ENCODE data around the gene ANKRD30A.
"Not testable (repeated sequence)": the region's sequence is repeated elsewhere in the genome, so short reads cannot be mapped to it uniquely, and the experiment has no call there.

ANKRD30A gene

DNA sequence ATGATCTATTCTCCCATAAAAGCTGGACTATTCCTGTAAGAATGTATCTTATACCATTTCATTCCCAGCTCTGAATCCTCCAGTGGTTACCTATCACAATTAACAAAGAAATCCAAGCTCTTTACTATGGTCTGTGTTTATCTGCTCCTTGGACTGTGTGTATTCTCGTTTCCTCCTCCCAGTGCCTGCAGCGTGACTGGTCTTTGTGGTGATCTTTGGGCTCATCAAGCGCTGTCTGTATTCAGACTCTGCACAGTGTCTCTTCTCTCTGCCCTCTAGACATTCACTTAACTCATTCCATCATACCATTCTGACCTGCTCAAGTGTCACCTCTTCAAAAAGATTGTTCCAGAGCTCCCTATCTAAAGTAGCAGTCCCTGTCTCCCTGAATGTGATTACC lies 130.4 kb downstream of the ANKRD30A start:
- not testable (repeated sequence) for DNase-seq (ENCODE audit: low read depth)

DNA sequence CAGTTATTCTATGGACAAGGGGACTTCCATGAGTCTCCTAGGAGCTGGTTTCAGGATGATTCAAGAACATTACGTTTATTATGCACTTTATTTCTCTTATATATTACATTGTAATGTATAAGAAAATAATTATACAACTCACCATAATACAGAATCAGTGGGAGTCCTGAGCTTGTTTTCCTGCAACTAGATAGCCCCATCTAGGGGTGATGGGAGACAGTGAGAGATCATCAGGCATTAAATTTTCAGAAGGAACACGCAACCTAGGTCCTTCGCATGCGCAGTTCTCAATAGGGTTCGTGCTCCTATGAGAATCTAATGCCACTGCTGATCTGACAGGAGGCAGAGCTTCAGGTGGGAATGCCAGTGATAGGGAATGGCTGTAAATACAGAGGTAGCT lies 137.9 kb downstream of the ANKRD30A start:
- no peak for DNase-seq (ENCODE audit: low read depth)

GRCh38 chr10:37268266-37268665 lies 142.9 kb downstream of the ANKRD30A start:
- no peak for DNase-seq (ENCODE audit: low read depth)

DNA sequence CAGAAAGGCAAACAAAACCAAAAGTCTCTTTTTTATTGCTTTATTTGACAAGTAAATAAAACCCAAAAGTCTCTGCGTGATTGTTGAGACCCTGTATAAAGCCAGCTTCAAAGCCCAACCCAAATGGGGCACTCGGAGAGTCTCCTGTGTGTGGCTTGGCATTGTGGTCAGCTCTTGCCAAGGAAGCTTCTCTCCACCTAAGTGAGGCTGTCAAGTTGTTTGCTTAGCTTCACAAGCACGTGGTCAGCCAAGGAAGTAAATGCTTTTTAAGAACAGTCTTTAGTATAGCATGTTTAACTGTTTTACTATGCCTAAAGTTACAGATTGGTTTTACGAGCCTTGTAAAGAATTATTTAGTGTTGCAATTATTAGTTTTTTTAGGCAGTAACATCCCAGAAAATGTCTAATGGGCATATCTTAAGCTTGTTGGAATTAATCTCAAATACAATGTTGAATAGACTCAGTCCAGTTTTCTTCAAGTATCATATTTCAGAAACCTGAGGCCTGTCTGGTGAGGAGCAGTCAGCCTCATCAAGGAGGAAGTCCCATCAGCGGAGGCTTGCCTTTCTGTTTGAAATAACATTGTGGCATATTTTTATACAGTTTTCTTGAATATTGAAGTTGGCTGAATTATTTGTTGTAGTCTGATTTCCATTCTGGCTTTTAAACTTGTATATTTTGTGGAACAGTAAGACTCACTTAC lies 144.3 kb downstream of the ANKRD30A start:
- no peak for DNase-seq (ENCODE audit: low read depth)

DNA sequence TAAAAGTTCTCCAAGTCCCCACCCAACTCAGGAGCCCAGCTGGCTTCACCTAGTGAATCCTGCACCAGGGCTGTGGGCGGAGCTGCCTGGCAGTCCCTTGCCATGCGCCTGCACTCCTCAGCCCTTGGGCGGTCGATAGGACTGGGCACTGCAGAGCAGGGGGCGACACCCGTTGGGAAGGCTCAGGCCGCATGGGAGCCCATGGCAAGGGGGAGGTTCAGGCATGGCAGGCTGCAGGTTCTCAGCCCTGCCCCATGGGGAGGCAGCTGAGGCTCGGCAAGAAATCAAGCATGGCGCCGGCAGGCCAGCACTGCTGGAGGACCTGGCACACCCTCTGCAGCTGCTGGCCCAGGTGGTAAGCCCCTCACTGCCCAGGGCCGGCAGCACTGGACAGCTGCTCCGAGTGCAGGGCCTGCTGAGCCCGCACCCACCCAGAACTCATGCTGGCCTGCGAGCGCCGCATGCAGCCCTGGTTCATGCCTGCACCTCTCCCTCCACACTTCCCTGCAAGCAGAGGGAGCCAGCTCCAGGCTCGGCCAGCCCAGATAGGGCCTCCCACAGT lies 149.9 kb downstream of the ANKRD30A start:
- no peak for DNase-seq (ENCODE audit: low read depth)

GRCh38 chr10:37285063-37285462 lies 159.7 kb downstream of the ANKRD30A start:
- no peak for DNase-seq (ENCODE audit: low read depth)

GRCh38 chr10:37289833-37290464 lies 164.6 kb downstream of the ANKRD30A start:
- no peak for DNase-seq (ENCODE audit: low read depth)

GRCh38 chr10:37301271-37301670 lies 175.9 kb downstream of the ANKRD30A start:
- no peak for DNase-seq (ENCODE audit: low read depth)

DNA sequence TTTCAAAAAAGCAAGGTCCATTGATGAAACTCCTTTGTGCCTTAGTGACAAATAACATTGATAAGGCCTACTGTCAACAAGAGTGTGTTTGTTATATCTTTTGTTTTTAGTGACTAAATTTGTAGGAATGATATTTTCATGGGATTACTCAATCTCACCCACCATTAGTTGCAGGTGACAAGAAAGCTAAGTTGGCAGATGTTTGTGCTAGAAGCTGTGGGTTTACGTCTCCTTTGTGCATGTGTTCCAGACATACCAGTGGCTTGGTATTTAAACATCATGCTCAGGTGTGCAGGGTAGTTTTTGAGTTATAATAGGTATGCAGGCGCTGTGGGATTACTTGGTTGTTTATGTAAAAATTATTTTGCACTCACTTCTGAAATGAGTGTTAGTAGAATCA lies 178.6 kb downstream of the ANKRD30A start:
- DNase-seq (ENCODE audit: low read depth): no peak

DNA sequence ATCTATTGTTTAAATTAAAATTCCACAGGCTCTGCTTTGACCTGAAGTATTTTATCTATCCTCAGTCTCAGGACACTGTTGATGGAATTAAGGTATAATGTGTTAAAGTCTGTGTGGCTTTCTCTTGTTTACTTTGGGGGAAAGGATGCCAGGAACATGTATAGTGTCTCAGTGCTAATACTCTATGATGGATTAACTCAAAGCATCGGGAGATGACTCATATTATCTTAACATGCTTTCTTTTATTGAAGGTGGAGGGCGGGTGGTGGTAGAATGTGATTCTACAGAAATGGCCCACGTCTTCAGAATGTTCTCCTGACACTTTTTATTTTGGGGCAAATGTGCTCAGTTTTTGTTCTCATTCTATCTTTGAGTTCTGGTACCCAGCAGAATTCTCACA lies 189.0 kb downstream of the ANKRD30A start:
- no peak for DNase-seq (ENCODE audit: low read depth)

DNA sequence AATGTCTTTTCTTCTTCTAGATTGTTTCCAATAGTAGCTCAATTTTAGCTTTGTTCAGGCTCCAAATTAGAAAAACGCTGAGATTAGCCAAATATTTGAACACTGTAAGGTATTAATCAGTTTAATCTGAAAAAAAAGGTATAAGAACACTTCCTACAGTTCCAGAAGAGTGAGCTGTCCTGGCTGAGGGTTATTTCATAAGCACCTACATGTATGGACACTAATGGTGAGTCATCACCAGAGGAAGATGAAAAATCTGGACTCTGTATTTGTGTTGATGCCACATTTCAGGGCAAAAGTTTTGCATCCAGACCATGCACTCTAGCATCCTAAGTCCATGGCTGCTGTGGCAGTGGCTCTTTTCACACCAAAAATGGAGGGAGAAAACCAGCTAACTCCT lies 189.5 kb downstream of the ANKRD30A start:
- DNase-seq (ENCODE audit: low read depth): no peak

GRCh38 chr10:37344413-37344812 lies 219.0 kb downstream of the ANKRD30A start:
- DNase-seq (ENCODE audit: low read depth): no peak

GRCh38 chr10:37379991-37380390 lies 254.6 kb downstream of the ANKRD30A start:
- DNase-seq (ENCODE audit: low read depth): no peak

GRCh38 chr10:37381271-37381670 lies 255.9 kb downstream of the ANKRD30A start:
- DNase-seq (ENCODE audit: low read depth): no peak

GRCh38 chr10:37384923-37385322 lies 259.5 kb downstream of the ANKRD30A start:
- no peak for DNase-seq (ENCODE audit: low read depth)

DNA sequence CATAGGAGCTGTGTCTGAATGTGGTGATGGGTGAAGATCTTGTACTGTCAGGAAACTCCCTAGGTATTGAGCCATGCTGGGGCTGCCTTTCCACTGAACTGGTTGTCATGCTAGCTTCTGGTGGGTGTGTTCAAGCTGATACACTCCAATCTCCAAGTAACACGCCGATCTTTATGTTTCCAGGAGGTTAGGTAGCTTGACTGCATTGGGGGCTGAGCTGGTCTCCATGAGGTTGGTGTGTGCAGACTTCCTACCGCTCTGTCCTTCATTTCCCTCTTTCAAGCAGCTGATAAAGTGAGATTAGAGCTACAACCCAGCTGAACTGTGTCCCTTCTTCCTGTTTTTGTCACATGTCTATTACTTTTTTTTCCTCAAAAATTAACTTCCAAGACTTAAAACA lies 265.5 kb downstream of the ANKRD30A start:
- no peak for DNase-seq (ENCODE audit: low read depth)

- DNase-seq (ENCODE audit: low read depth): not testable (repeated sequence)
Observed at GRCh38 chr10:37400774-37401173, 275.4 kb downstream of the ANKRD30A start.

DNA sequence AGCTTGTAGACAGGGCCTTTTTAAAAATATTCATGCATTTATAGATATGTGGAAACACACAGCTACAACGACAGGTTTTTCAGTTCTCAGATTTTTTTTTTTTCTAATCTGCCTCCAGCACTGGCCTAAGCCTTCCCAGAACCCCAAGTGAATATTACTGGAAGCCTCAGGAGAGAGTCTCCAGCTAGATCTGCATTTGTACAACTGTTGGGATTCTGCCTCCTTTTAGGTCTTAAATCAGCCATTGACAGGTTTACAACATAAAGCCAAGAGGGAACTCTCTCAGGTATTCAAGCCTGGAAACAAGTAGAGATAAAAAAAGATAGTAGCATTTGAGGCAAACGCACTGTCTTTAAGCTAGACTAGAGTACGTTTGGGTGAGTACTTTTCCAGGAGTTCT lies 275.8 kb downstream of the ANKRD30A start:
- no peak for DNase-seq (ENCODE audit: low read depth)

GRCh38 chr10:37403776-37404175 lies 278.4 kb downstream of the ANKRD30A start:
- no peak for DNase-seq (ENCODE audit: low read depth)
